Naive B cell (primary cell): Measurements from ENCODE around the gene SLC17A4. TPM values are rescaled to one million over a fixed set of nuclear protein-coding genes. Genes with fewer than 3 reads are reported as not detected.

Source experiments
- ATAC-seq, 2 donors: fragments of 150-1000 bp; cut with Tn5 transposase; 2 replicates each; pipeline ENCODE4 v1.10.0; 2021; ENCODE audit warnings: low read depth in 2 of 2, mild to moderate bottlenecking in 2 of 2, moderate library complexity in 2 of 2
- DNase-seq: peaks from one replicate; pipeline ENCODE4 v3.0.0; 2022
- H3K27ac Mint-ChIP-seq, 6 donors: one replicate each; pipeline ENCODE4 v1.8.0; 2020 to 2022; ENCODE audit warnings: mild to moderate bottlenecking in 6 of 6, mixed read lengths in 6 of 6, moderate library complexity in 5 of 6, inconsistent platforms in 2 of 6
- H3K27me3 Mint-ChIP-seq, 3 donors: one replicate each; pipeline ENCODE4 v1.8.0; 2021 to 2022; ENCODE audit warnings: mixed read lengths in 3 of 3, mild to moderate bottlenecking in 1 of 3
- H3K36me3 Mint-ChIP-seq, 2 donors: one replicate each; pipeline ENCODE4 v1.8.0; 2020 to 2022; ENCODE audit warnings: mixed read lengths in 2 of 2, inconsistent platforms in 1 of 2, mild to moderate bottlenecking in 1 of 2
- H3K4me1 Mint-ChIP-seq, 3 donors: one replicate each; pipeline ENCODE4 v1.8.0; 2020 to 2022; ENCODE audit warnings: mixed read lengths in 3 of 3, inconsistent platforms in 1 of 3, mild to moderate bottlenecking in 1 of 3, moderate library complexity in 1 of 3
- H3K4me3 Mint-ChIP-seq, 8 donors: one replicate each; pipeline ENCODE4 v1.8.0; 2020 to 2022; ENCODE audit warnings: mild to moderate bottlenecking in 8 of 8, mixed read lengths in 8 of 8, moderate library complexity in 8 of 8, inconsistent platforms in 2 of 8
- H3K9me3 Mint-ChIP-seq, 7 donors: one replicate each; pipeline ENCODE4 v1.8.0; 2020 to 2022; ENCODE audit warnings: mixed read lengths in 7 of 7, mild to moderate bottlenecking in 5 of 7, inconsistent platforms in 2 of 7, moderate library complexity in 1 of 7
- polyA plus RNA-seq, 6 donors: library from polyadenylated mRNA; unstranded; fragments of 300-500 nt; fragmentation: Illumina TruSeq; gene quantifications; one replicate each; pipeline ENCODE4 v1.2.3, GENCODE V29; 2021; ENCODE audit warnings: low read depth in 6 of 6

SLC17A4 gene
- polyA plus RNA-seq, 6 donors from 2014 or later: not detected

- H3K4me3 Mint-ChIP-seq: no peak overlapping the region
- no peaks in the 10 kb centered on the region for H3K4me1 Mint-ChIP-seq
- no peaks in the 10 kb centered on the region for H3K9me3 Mint-ChIP-seq
- H3K27ac Mint-ChIP-seq: no peak overlapping the region
- ATAC-seq (no peak), DNase-seq (no peak)
- peaks cover 4 to 25% (median 19%) of the 10 kb centered on the region in 3 donors for H3K27me3 Mint-ChIP-seq
- H3K36me3 Mint-ChIP-seq: no peaks in the 10 kb centered on the region
Observed at GRCh38 chr6:25756382-25757363, 2.1 kb downstream of the SLC17A4 start.

- H3K36me3 Mint-ChIP-seq: no peaks in the 10 kb centered on the region
- H3K4me3 Mint-ChIP-seq: no peak overlapping the region
- no peaks in the 10 kb centered on the region for H3K9me3 Mint-ChIP-seq
- no peak for DNase-seq
- H3K27ac Mint-ChIP-seq: no peak overlapping the region
- no peak for ATAC-seq
- H3K4me1 Mint-ChIP-seq: no peaks in the 10 kb centered on the region
- H3K27me3 Mint-ChIP-seq: peaks cover 4 to 25% (median 19%) of the 10 kb centered on the region in 3 donors
Observed at GRCh38 chr6:25757936-25758642, 3.5 kb downstream of the SLC17A4 start.

GRCh38 chr6:25764611-25765010 is 10.1 kb downstream of the SLC17A4 start:
- ATAC-seq: no peak
- Mint-ChIP-seq H3K9me3 (no peaks in the 10 kb centered on the region), H3K36me3 (no peaks in the 10 kb centered on the region), H3K4me1 (no peaks in the 10 kb centered on the region), H3K4me3 (no peak overlapping the region), H3K27ac (no peak overlapping the region), H3K27me3 (peaks cover 0 to 19% (median 10%) of the 10 kb centered on the region in 3 donors)
- DNase-seq: no peak

GRCh38 chr6:25768566-25768965 is 14.0 kb downstream of the SLC17A4 start:
- no peak overlapping the region for H3K27ac Mint-ChIP-seq
- H3K36me3 Mint-ChIP-seq: no peaks in the 10 kb centered on the region
- H3K4me3 Mint-ChIP-seq: no peak overlapping the region
- no peak for ATAC-seq
- no peaks in the 10 kb centered on the region for H3K4me1 Mint-ChIP-seq
- no peaks in the 10 kb centered on the region for H3K9me3 Mint-ChIP-seq
- DNase-seq: no peak
- H3K27me3 Mint-ChIP-seq: peaks cover 0 to 19% (median 15%) of the 10 kb centered on the region in 3 donors

GRCh38 chr6:25769983-25770382 is 15.4 kb downstream of the SLC17A4 start:
- H3K36me3 Mint-ChIP-seq: no peaks in the 10 kb centered on the region
- H3K4me1 Mint-ChIP-seq: no peaks in the 10 kb centered on the region
- no peaks in the 10 kb centered on the region for H3K9me3 Mint-ChIP-seq
- H3K27me3 Mint-ChIP-seq: peaks cover 0 to 25% (median 19%) of the 10 kb centered on the region in 3 donors
- no peak overlapping the region for H3K4me3 Mint-ChIP-seq
- no peak for DNase-seq
- no peak for ATAC-seq
- H3K27ac Mint-ChIP-seq: no peak overlapping the region

- ATAC-seq: no peak
- H3K9me3 Mint-ChIP-seq: no peaks in the 10 kb centered on the region
Observed at GRCh38 chr6:25774120-25774715, 19.7 kb downstream of the SLC17A4 start.

GRCh38 chr6:25777031-25777430 is 22.5 kb downstream of the SLC17A4 start:
- peaks cover 5 to 25% (median 14%) of the 10 kb centered on the region in 3 donors for H3K27me3 Mint-ChIP-seq
- H3K4me3 Mint-ChIP-seq: no peak overlapping the region
- H3K4me1 Mint-ChIP-seq: no peaks in the 10 kb centered on the region
- DNase-seq: no peak
- H3K36me3 Mint-ChIP-seq: no peaks in the 10 kb centered on the region
- no peak for ATAC-seq
- H3K27ac Mint-ChIP-seq: no peak overlapping the region
- H3K9me3 Mint-ChIP-seq: no peaks in the 10 kb centered on the region

More at GRCh38 chr6:25774120-25774715, 19.7 kb downstream of the SLC17A4 start:
- Mint-ChIP-seq H3K4me1 (no peaks in the 10 kb centered on the region), H3K27me3 (peaks cover 5 to 25% (median 14%) of the 10 kb centered on the region in 3 donors), H3K4me3 (no peak overlapping the region), H3K36me3 (no peaks in the 10 kb centered on the region), H3K27ac (no peak overlapping the region)
- no peak for DNase-seq

- Mint-ChIP-seq H3K27ac (no peak overlapping the region), H3K9me3 (no peaks in the 10 kb centered on the region), H3K4me1 (no peaks in the 10 kb centered on the region), H3K27me3 (peaks cover 5 to 25% (median 14%) of the 10 kb centered on the region in 3 donors), H3K4me3 (no peak overlapping the region), H3K36me3 (no peaks in the 10 kb centered on the region)
- DNase-seq (no peak), ATAC-seq (no peak)
Observed at GRCh38 chr6:25777856-25778649, 23.5 kb downstream of the SLC17A4 start.

GRCh38 chr6:25781134-25781533 is 26.6 kb downstream of the SLC17A4 start:
- H3K9me3 Mint-ChIP-seq: no peaks in the 10 kb centered on the region
- ATAC-seq: no peak
- no peaks in the 10 kb centered on the region for H3K36me3 Mint-ChIP-seq
- H3K4me3 Mint-ChIP-seq: no peak overlapping the region
- H3K27ac Mint-ChIP-seq: no peak overlapping the region
- no peaks in the 10 kb centered on the region for H3K4me1 Mint-ChIP-seq
- no peak for DNase-seq
- H3K27me3 Mint-ChIP-seq: peaks cover 5 to 17% (median 5%) of the 10 kb centered on the region in 3 donors

- H3K9me3 Mint-ChIP-seq: peaks cover 0 to under 1% (median 0%) of the 10 kb centered on the region in 7 donors
- ATAC-seq (no peak), DNase-seq (no peak)
- H3K36me3 Mint-ChIP-seq: no peaks in the 10 kb centered on the region
- no peak overlapping the region for H3K27ac Mint-ChIP-seq
- H3K4me1 Mint-ChIP-seq: no peaks in the 10 kb centered on the region
- no peak overlapping the region for H3K4me3 Mint-ChIP-seq
- H3K27me3 Mint-ChIP-seq: no peaks in the 10 kb centered on the region
Observed at GRCh38 chr6:25787428-25787827, 32.9 kb downstream of the SLC17A4 start.

GRCh38 chr6:25788305-25788922 is 33.9 kb downstream of the SLC17A4 start:
- Mint-ChIP-seq H3K27ac (peak overlapping the region in 1 of 6 donors; percentile 55), H3K4me1 (no peaks in the 10 kb centered on the region), H3K9me3 (peaks cover 0 to 5% (median 0%) of the 10 kb centered on the region in 7 donors), H3K4me3 (no peak overlapping the region), H3K27me3 (no peaks in the 10 kb centered on the region), H3K36me3 (no peaks in the 10 kb centered on the region)
- DNase-seq (peak; percentile 12), ATAC-seq (peak in 1 of 2 donors; percentile 33)

- no peak for ATAC-seq
Observed at GRCh38 chr6:25789475-25789874, 34.9 kb downstream of the SLC17A4 start.

More at GRCh38 chr6:25789475-25789874, 34.9 kb downstream of the SLC17A4 start:
- Mint-ChIP-seq H3K27ac (no peak overlapping the region), H3K4me1 (no peaks in the 10 kb centered on the region), H3K4me3 (no peak overlapping the region), H3K9me3 (peaks cover 0 to 5% (median 0%) of the 10 kb centered on the region in 7 donors), H3K36me3 (no peaks in the 10 kb centered on the region), H3K27me3 (no peaks in the 10 kb centered on the region)
- DNase-seq: no peak
